Endodermal cell (in vitro differentiated cells): Measurements from ENCODE around the gene CHDH. TPM values are rescaled to one million over a fixed set of nuclear protein-coding genes. Genes with fewer than 3 reads are reported as not detected.

ENCODE experiments used
- DNase-seq: peaks from one replicate; pipeline ENCODE4 v3.0.0-alpha.2; 2017
- H3K27ac ChIP-seq: 2 replicates; pipeline ENCODE4 v1.5.1; 2013; ENCODE audit warnings: mild to moderate bottlenecking, low read depth, low read length, moderate library complexity
- H3K27me3 ChIP-seq: 2 replicates; pipeline ENCODE4 v1.6.1; 2013; ENCODE audit warnings: mild to moderate bottlenecking, low read length, moderate library complexity; ENCODE audit not compliant: insufficient read depth, control insufficient read depth, poor library complexity, severe bottlenecking
- H3K36me3 ChIP-seq: 2 replicates; pipeline ENCODE4 v1.7.0; 2013; ENCODE audit warnings: mild to moderate bottlenecking, low read length, moderate library complexity; ENCODE audit not compliant: control insufficient read depth, insufficient read depth
- H3K4me1 ChIP-seq: one replicate; pipeline ENCODE4 v1.7.0; 2013; ENCODE audit warnings: low read length; ENCODE audit not compliant: control insufficient read depth, insufficient read depth
- H3K4me3 ChIP-seq: 2 replicates; pipeline ENCODE4 v1.5.1; 2013; ENCODE audit warnings: mild to moderate bottlenecking, low read length, moderate library complexity
- H3K9ac ChIP-seq: 2 replicates; pipeline ENCODE4 v1.6.1; 2013; ENCODE audit warnings: mild to moderate bottlenecking, low read length, moderate library complexity; ENCODE audit not compliant: poor library complexity, severe bottlenecking; ENCODE audit errors: extremely low read depth
- H3K9me3 ChIP-seq: 2 replicates; pipeline ENCODE4 v1.6.1; 2013; ENCODE audit warnings: mild to moderate bottlenecking, low read length, moderate library complexity; ENCODE audit not compliant: control insufficient read depth
- H3K27ac Mint-ChIP-seq: 2 replicates; pipeline ENCODE4 v1.8.0; 2020; ENCODE audit warnings: mixed read lengths
- H3K27me3 Mint-ChIP-seq: 2 replicates; pipeline ENCODE4 v1.8.0; 2021; ENCODE audit warnings: mild to moderate bottlenecking, mixed read lengths; ENCODE audit not compliant: insufficient read depth
- H3K36me3 Mint-ChIP-seq: 2 replicates; pipeline ENCODE4 v1.8.0; 2020; ENCODE audit warnings: low read depth, mixed read lengths
- H3K4me1 Mint-ChIP-seq: 2 replicates; pipeline ENCODE4 v1.8.0; 2020; ENCODE audit warnings: mixed read lengths
- H3K4me3 Mint-ChIP-seq: 2 replicates; pipeline ENCODE4 v1.8.0; 2020; ENCODE audit warnings: mild to moderate bottlenecking, moderate library complexity, mixed read lengths
- H3K9me3 Mint-ChIP-seq: 2 replicates; pipeline ENCODE4 v1.8.0; 2020; ENCODE audit warnings: mild to moderate bottlenecking, mixed read lengths
- WGBS, 2 experiments: methylation state at CpG; one replicate each; pipeline versions ENCODE4 v1.1.5 to v1.1.7; 2013; ENCODE audit warnings: missing lambda C conversion rate in 2 of 2, mixed read lengths in 1 of 2; ENCODE audit not compliant: insufficient coverage in 1 of 2, insufficient read length in 1 of 2; 5-methylcytosine and 5-hydroxymethylcytosine counted together
- total RNA-seq, 2 donors: library from RNA; stranded (reverse); fragmentation: NEBNext Ultra II Directional in 1 of 2; extraction: Animal tissue kit (Norgen Biotek cat#: 25700) in 1 of 2; gene quantifications; 2 replicates in 1 of 2; 3 replicates in 1 of 2; pipeline ENCODE4 v1.2.1, GENCODE V29; 2021
- TF ChIP-seq, protein P1 (sequence below): fragments of 200-600 bp; sonication (generic); conservative IDR thresholded peaks from 2 replicates; pipeline ENCODE4 v1.5.0; 2021; ENCODE audit warnings: antibody characterized with exemption, mild to moderate bottlenecking

Gene CHDH
- total RNA-seq, 2 donors from 2014 or later: 12.7 to 21.4 TPM

GRCh38 chr3:53835257-53835656, 11.0 kb downstream of the CHDH start:
- no peaks in the 10 kb centered on the region for H3K4me1 Mint-ChIP-seq
- Histone ChIP-seq H3K9ac (no peak overlapping the region), H3K27ac (no peak overlapping the region), H3K36me3 (peaks cover 6% of the 10 kb centered on the region), H3K27me3 (no peaks in the 10 kb centered on the region), H3K9me3 (no peaks in the 10 kb centered on the region), H3K4me3 (no peak overlapping the region), H3K4me1 (no peaks in the 10 kb centered on the region)
- TF ChIP-seq, protein P1, sequence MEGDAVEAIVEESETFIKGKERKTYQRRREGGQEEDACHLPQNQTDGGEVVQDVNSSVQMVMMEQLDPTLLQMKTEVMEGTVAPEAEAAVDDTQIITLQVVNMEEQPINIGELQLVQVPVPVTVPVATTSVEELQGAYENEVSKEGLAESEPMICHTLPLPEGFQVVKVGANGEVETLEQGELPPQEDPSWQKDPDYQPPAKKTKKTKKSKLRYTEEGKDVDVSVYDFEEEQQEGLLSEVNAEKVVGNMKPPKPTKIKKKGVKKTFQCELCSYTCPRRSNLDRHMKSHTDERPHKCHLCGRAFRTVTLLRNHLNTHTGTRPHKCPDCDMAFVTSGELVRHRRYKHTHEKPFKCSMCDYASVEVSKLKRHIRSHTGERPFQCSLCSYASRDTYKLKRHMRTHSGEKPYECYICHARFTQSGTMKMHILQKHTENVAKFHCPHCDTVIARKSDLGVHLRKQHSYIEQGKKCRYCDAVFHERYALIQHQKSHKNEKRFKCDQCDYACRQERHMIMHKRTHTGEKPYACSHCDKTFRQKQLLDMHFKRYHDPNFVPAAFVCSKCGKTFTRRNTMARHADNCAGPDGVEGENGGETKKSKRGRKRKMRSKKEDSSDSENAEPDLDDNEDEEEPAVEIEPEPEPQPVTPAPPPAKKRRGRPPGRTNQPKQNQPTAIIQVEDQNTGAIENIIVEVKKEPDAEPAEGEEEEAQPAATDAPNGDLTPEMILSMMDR: no peak
- H3K27me3 Mint-ChIP-seq: no peaks in the 10 kb centered on the region
- H3K27ac Mint-ChIP-seq: no peak overlapping the region
- DNase-seq: no peak
- H3K4me3 Mint-ChIP-seq: no peak overlapping the region
- H3K9me3 Mint-ChIP-seq: no peaks in the 10 kb centered on the region
- 93 to 100% methylated on average over 1 of the region's 1 CpG for WGBS, 2 experiments
- peaks cover 24% of the 10 kb centered on the region for H3K36me3 Mint-ChIP-seq

DNA sequence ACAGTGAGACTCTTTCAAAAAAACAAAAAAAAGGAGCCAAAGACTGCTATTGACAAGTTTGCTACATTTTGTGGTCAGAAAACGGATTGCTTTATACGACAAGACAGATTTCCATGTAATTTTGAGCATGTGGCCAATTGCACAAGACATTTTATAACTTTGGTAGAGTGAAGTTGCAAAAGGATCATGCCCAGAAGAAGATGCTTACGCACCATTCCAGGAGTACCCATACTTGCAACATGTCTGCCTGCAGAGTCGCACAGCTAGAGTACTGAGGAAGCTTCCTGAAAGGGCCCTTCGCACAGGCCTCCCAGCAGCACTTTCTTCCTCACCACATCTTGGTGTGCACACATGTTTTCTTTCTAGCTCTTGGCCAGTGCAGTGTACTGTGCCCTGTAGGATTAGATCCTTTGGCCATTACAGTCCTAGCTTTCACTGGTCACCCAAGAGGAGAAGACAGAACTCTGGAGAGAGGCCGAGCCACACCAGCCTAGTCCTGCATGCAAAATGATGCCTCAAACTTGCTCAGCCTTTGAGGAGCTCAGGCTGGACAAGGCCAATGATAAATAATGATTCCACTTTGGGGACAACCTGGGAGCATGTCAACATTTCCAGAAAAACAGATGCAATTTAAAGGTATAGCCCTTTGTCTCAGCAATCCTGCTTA, 11.7 kb downstream of the CHDH start:
- H3K9ac ChIP-seq: no peak overlapping the region
- H3K4me3 ChIP-seq: no peak overlapping the region
- Mint-ChIP-seq H3K36me3 (peaks cover 24% of the 10 kb centered on the region), H3K27ac (peak overlapping the region; percentile 44), H3K4me1 (no peaks in the 10 kb centered on the region), H3K27me3 (no peaks in the 10 kb centered on the region), H3K4me3 (no peak overlapping the region), H3K9me3 (no peaks in the 10 kb centered on the region)
- WGBS, 2 experiments: 92 to 93% methylated on average over 6 of the region's 6 CpGs
- H3K9me3 ChIP-seq: no peaks in the 10 kb centered on the region
- DNase-seq: no peak
- H3K27ac ChIP-seq: no peak overlapping the region
- peaks cover 6% of the 10 kb centered on the region for H3K36me3 ChIP-seq
- no peaks in the 10 kb centered on the region for H3K4me1 ChIP-seq
- TF ChIP-seq, protein P1: no peak
- H3K27me3 ChIP-seq: no peaks in the 10 kb centered on the region

- Mint-ChIP-seq H3K27me3 (no peaks in the 10 kb centered on the region), H3K4me3 (no peak overlapping the region), H3K9me3 (no peaks in the 10 kb centered on the region), H3K27ac (no peak overlapping the region), H3K4me1 (no peaks in the 10 kb centered on the region), H3K36me3 (peaks cover 19% of the 10 kb centered on the region)
- Histone ChIP-seq H3K9me3 (no peaks in the 10 kb centered on the region), H3K27ac (no peak overlapping the region), H3K36me3 (no peaks in the 10 kb centered on the region), H3K4me3 (no peak overlapping the region), H3K4me1 (no peaks in the 10 kb centered on the region), H3K9ac (no peak overlapping the region), H3K27me3 (no peaks in the 10 kb centered on the region)
- DNase-seq: peak; percentile 31
- WGBS, 2 experiments: 88 to 89% methylated on average over 3 to 5 of the region's 5 CpGs
- TF ChIP-seq, protein P1: no peak
These were observed 12.5 kb downstream of the CHDH start for GRCh38 chr3:53833700-53834099.
